ENCODE results near the gene TNFRSF13B.
A peak's percentile ranks its signal among the peaks of the same experiment; 100 is the strongest.

Gene TNFRSF13B

GRCh38 chr17:16952401-16952800 is 19.5 kb downstream of the TNFRSF13B start:
- no peak for DNase-seq

- DNase-seq, result no peak
These were observed 21.4 kb downstream of the TNFRSF13B start for GRCh38 chr17:16950488-16950887.

GRCh38 chr17:16948587-16949376 is 23.1 kb downstream of the TNFRSF13B start:
- no peak for DNase-seq

- no peak for DNase-seq
These were observed 24.4 kb downstream of the TNFRSF13B start for GRCh38 chr17:16947470-16947869.

GRCh38 chr17:16945663-16946218 is 26.2 kb downstream of the TNFRSF13B start:
- DNase-seq, result no peak

- DNase-seq, result no peak
These were observed 26.8 kb downstream of the TNFRSF13B start for GRCh38 chr17:16945136-16945482.

GRCh38 chr17:16944334-16945135 is 27.4 kb downstream of the TNFRSF13B start:
- no peak for DNase-seq

GRCh38 chr17:16943541-16944333 is 28.2 kb downstream of the TNFRSF13B start:
- no peak for DNase-seq

GRCh38 chr17:16943032-16943352 is 28.9 kb downstream of the TNFRSF13B start:
- DNase-seq, result no peak

GRCh38 chr17:16942141-16943031 is 29.5 kb downstream of the TNFRSF13B start:
- no peak for DNase-seq

- no peak for DNase-seq
These were observed 30.6 kb downstream of the TNFRSF13B start for GRCh38 chr17:16941072-16942036.

- DNase-seq, result no peak
These were observed 31.6 kb downstream of the TNFRSF13B start for GRCh38 chr17:16940116-16940881.

- no peak for DNase-seq
These were observed 32.3 kb downstream of the TNFRSF13B start for GRCh38 chr17:16939606-16940115.

- no peak for DNase-seq
These were observed 32.7 kb downstream of the TNFRSF13B start for GRCh38 chr17:16939208-16939576.

GRCh38 chr17:16938496-16939207 is 33.3 kb downstream of the TNFRSF13B start:
- peak; percentile 0 for DNase-seq

GRCh38 chr17:16938031-16938430 is 33.9 kb downstream of the TNFRSF13B start:
- DNase-seq, result no peak

GRCh38 chr17:16937431-16937830 is 34.5 kb downstream of the TNFRSF13B start:
- peak; percentile 1 for DNase-seq

GRCh38 chr17:16936536-16937310 is 35.2 kb downstream of the TNFRSF13B start:
- no peak for DNase-seq
